ENCODE results near the gene FAM131A. TPM values are rescaled to one million over a fixed set of nuclear protein-coding genes. Genes with fewer than 3 reads are reported as not detected.

FAM131A gene
- total RNA-seq: 10 to 100 TPM in 3 of 5 experiments, 1 to 10 TPM in 2; 5.7 to 13.4 (median 10.3) TPM
- polyA plus RNA-seq: 1 to 10 TPM; 2.2 to 2.5 TPM
- 11.6 reads per million, percentile 39 among the genes with 10 or more reads in this experiment for total RNA-seq

- H3K27me3 ChIP-seq (ENCODE audit: control insufficient read depth in 2 of 2, insufficient read depth in 2 of 2, low read length in 2 of 2): no peaks in the 10 kb centered on the region
- Mint-ChIP-seq H3K4me1 (peaks cover 18 to 58% (median 25%) of the 10 kb centered on the region in 7 donors), H3K9me3 (peaks cover 0 to 3% (median 0%) of the 10 kb centered on the region in 11 donors), H3K27ac (peak within 1 kb of the TSS; percentile 71 to 97 (median 91)), H3K27me3 (no peaks in the 10 kb centered on the region), H3K36me3 (peaks cover 0 to 11% (median 5%) of the 10 kb centered on the region in 5 donors), H3K4me3 (peak within 1 kb of the TSS; percentile 88 to 96 (median 92))
- H3K9me3 ChIP-seq (ENCODE audit: control insufficient read depth in 2 of 3, low read length in 3 of 3): no peaks in the 10 kb centered on the region
- ChIA-PET POLR2A (interaction anchor here (0.7 kb wide), 1 partner anchor 22 kb away, joined by 3 read pairs; no protein-coding TSS in a partner anchor), CTCF (interaction anchor here (0.5 to 0.9 kb wide), 4 partner anchors 100 to 441 kb away, joined by 3 to 4 read pairs (median 4); no protein-coding TSS in a partner anchor)
- peak within 1 kb of the TSS; percentile 96 for H3K27ac ChIP-seq (ENCODE audit: low read depth, low read length)
- H3K4me1 ChIP-seq (ENCODE audit: control insufficient read depth in 2 of 2, insufficient read depth in 2 of 2, low read length in 2 of 2): peaks cover 8 to 10% of the 10 kb centered on the region in 2 donors
- intact Hi-C loops (cut with micrococcal nuclease): no loop called here
- H3K4me3 ChIP-seq (ENCODE audit: low read length): peak within 1 kb of the TSS; percentile 66
- DNase-seq (no peak), ATAC-seq (no peak)
- peaks cover 2 to 30% (median 9%) of the 10 kb centered on the region in 3 experiments for H3K36me3 ChIP-seq (ENCODE audit: control insufficient read depth in 2 of 3, insufficient read depth in 3 of 3, low read length in 3 of 3)
Observed at GRCh38 chr3:184337399-184337714, at the start of gene FAM131A. TSS of gene FAM131A (plus strand) at chr3:184337600. CDS start at chr3:184337631, 31 bp downstream.

DNA sequence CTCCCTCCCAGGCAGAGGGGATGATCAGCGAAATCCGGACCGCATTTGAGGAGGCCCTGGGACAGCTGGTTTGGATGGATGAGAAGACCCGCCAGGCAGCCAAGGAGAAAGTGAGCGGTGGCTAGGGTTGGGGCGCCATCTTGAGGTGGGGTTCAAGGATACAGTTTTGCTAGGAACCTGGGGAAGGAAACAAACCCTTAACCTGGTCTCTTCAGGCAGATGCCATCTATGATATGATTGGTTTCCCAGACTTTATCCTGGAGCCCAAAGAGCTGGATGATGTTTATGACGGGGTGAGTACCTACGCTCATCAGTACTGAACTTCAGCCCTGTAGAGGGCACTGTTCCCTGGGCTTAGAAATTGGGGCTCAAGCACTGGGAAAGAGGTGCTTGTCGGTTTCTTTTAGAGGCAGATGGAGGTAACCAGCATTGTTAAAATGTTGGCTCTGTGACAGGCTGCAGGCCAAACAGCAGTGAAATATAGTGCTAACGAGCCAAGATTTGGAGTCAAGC lies 47.9 kb upstream of the FAM131A start:
- H3K4me1 ChIP-seq (ENCODE audit: control insufficient read depth in 2 of 2, insufficient read depth in 2 of 2, low read length in 2 of 2): no peaks in the 10 kb centered on the region
- POLR2A ChIA-PET: no interaction called here
- H3K27ac ChIP-seq (ENCODE audit: low read depth, low read length): no peak overlapping the region
- H3K4me1 Mint-ChIP-seq: no peaks in the 10 kb centered on the region
- peak in 8 of 9 donors; percentile 18 to 71 (median 38) for DNase-seq
- no peak overlapping the region for H3K4me3 ChIP-seq (ENCODE audit: low read length)
- peak; percentile 67 for ATAC-seq
- H3K36me3 Mint-ChIP-seq: no peaks in the 10 kb centered on the region
- H3K4me3 Mint-ChIP-seq: no peak overlapping the region
- intact Hi-C loops (cut with micrococcal nuclease): loop anchor here (1.0 to 2.0 kb wide), 6 partner anchors 39 to 394 kb away; partner anchors contain the start of genes ALG3 (in 1 of the 2) and EEF1AKMT4 (in 1 of the 2)
- no peaks in the 10 kb centered on the region for H3K9me3 ChIP-seq (ENCODE audit: control insufficient read depth in 2 of 3, low read length in 3 of 3)
- H3K27me3 ChIP-seq (ENCODE audit: control insufficient read depth in 2 of 2, insufficient read depth in 2 of 2, low read length in 2 of 2): no peaks in the 10 kb centered on the region
- H3K36me3 ChIP-seq (ENCODE audit: control insufficient read depth in 2 of 3, insufficient read depth in 3 of 3, low read length in 3 of 3): no peaks in the 10 kb centered on the region
- H3K27me3 Mint-ChIP-seq: peaks cover 9 to 28% (median 11%) of the 10 kb centered on the region in 5 donors
- peak overlapping the region in 1 of 9 donors; percentile 34 for H3K27ac Mint-ChIP-seq
- CTCF ChIA-PET: no interaction called here
- no peaks in the 10 kb centered on the region for H3K9me3 Mint-ChIP-seq

- no peak for DNase-seq
- Mint-ChIP-seq H3K9me3 (no peaks in the 10 kb centered on the region), H3K27ac (no peak overlapping the region), H3K36me3 (no peaks in the 10 kb centered on the region), H3K4me1 (no peaks in the 10 kb centered on the region), H3K27me3 (peaks cover 9 to 28% (median 11%) of the 10 kb centered on the region in 5 donors), H3K4me3 (no peak overlapping the region)
- ATAC-seq: no peak
- no peaks in the 10 kb centered on the region for H3K27me3 ChIP-seq (ENCODE audit: control insufficient read depth in 2 of 2, insufficient read depth in 2 of 2, low read length in 2 of 2)
- no peaks in the 10 kb centered on the region for H3K9me3 ChIP-seq (ENCODE audit: control insufficient read depth in 2 of 3, low read length in 3 of 3)
- intact Hi-C loops (cut with micrococcal nuclease): no loop called here
- H3K36me3 ChIP-seq (ENCODE audit: control insufficient read depth in 2 of 3, insufficient read depth in 3 of 3, low read length in 3 of 3): no peaks in the 10 kb centered on the region
- CTCF ChIA-PET: no interaction called here
- POLR2A ChIA-PET: no interaction called here
- H3K4me3 ChIP-seq (ENCODE audit: low read length): no peak overlapping the region
- H3K4me1 ChIP-seq (ENCODE audit: control insufficient read depth in 2 of 2, insufficient read depth in 2 of 2, low read length in 2 of 2): no peaks in the 10 kb centered on the region
- H3K27ac ChIP-seq (ENCODE audit: low read depth, low read length): no peak overlapping the region
Observed at GRCh38 chr3:184290331-184290730, 47.1 kb upstream of the FAM131A start.

GRCh38 chr3:184291044-184291737 lies 46.2 kb upstream of the FAM131A start:
- intact Hi-C loops (cut with micrococcal nuclease): no loop called here
- no peak overlapping the region for H3K27ac Mint-ChIP-seq

DNA sequence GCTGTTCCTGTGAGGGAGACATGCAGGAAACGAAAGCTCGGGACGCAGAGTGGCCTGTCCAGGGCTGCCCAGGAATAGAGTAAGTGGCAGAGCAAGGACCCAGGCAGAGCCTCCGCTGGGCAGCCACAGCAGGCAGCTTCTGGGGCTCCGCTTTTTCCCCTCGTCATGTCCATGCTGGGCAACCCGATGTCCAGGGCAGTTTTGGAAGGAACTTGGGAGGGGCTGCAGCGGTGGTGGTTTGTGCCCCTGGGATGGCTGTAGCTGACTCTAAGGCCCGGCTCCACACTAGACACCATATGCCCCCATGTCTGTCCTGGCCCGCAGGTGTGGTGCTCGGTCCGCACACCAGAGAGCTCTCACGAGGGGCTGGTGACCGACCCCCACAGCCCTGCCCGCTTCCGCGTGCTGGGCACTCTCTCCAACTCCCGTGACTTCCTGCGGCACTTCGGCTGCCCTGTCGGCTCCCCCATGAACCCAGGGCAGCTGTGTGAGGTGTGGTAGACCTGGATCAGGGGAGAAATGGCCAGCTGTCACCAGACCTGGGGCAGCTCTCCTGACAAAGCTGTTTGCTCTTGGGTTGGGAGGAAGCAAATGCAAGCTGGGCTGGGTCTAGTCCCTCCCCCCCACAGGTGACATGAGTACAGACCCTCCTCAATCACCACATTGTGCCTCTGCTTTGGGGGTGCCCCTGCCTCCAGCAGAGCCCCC lies 45.5 kb upstream of the FAM131A start:
- no peak for DNase-seq
- intact Hi-C loops (cut with micrococcal nuclease): no loop called here
- Histone ChIP-seq H3K36me3 (ENCODE audit: control insufficient read depth in 2 of 3, insufficient read depth in 3 of 3, low read length in 3 of 3) (no peaks in the 10 kb centered on the region), H3K27me3 (ENCODE audit: control insufficient read depth in 2 of 2, insufficient read depth in 2 of 2, low read length in 2 of 2) (no peaks in the 10 kb centered on the region), H3K4me1 (ENCODE audit: control insufficient read depth in 2 of 2, insufficient read depth in 2 of 2, low read length in 2 of 2) (no peaks in the 10 kb centered on the region), H3K9me3 (ENCODE audit: control insufficient read depth in 2 of 3, low read length in 3 of 3) (no peaks in the 10 kb centered on the region), H3K4me3 (ENCODE audit: low read length) (no peak overlapping the region), H3K27ac (ENCODE audit: low read depth, low read length) (no peak overlapping the region)
- H3K4me3 Mint-ChIP-seq: no peak overlapping the region
- H3K27ac Mint-ChIP-seq: no peak overlapping the region
- no peak for ATAC-seq
- peaks cover 0 to 16% (median 4%) of the 10 kb centered on the region in 5 donors for H3K27me3 Mint-ChIP-seq
- ChIA-PET CTCF (no interaction called here), POLR2A (no interaction called here)
- no peaks in the 10 kb centered on the region for H3K4me1 Mint-ChIP-seq
- H3K9me3 Mint-ChIP-seq: no peaks in the 10 kb centered on the region
- H3K36me3 Mint-ChIP-seq: no peaks in the 10 kb centered on the region

More at GRCh38 chr3:184291044-184291737, 46.2 kb upstream of the FAM131A start:
- no peaks in the 10 kb centered on the region for H3K4me1 Mint-ChIP-seq
- no peak for DNase-seq
- H3K4me1 ChIP-seq (ENCODE audit: control insufficient read depth in 2 of 2, insufficient read depth in 2 of 2, low read length in 2 of 2): no peaks in the 10 kb centered on the region
- no peak overlapping the region for H3K4me3 ChIP-seq (ENCODE audit: low read length)
- ChIA-PET CTCF (no interaction called here), POLR2A (no interaction called here)
- no peaks in the 10 kb centered on the region for H3K27me3 ChIP-seq (ENCODE audit: control insufficient read depth in 2 of 2, insufficient read depth in 2 of 2, low read length in 2 of 2)
- no peaks in the 10 kb centered on the region for H3K9me3 ChIP-seq (ENCODE audit: control insufficient read depth in 2 of 3, low read length in 3 of 3)
- no peak overlapping the region for H3K27ac ChIP-seq (ENCODE audit: low read depth, low read length)
- H3K27me3 Mint-ChIP-seq: peaks cover 3 to 19% (median 7%) of the 10 kb centered on the region in 5 donors
- no peaks in the 10 kb centered on the region for H3K9me3 Mint-ChIP-seq
- no peaks in the 10 kb centered on the region for H3K36me3 ChIP-seq (ENCODE audit: control insufficient read depth in 2 of 3, insufficient read depth in 3 of 3, low read length in 3 of 3)
- no peak for ATAC-seq
- H3K36me3 Mint-ChIP-seq: no peaks in the 10 kb centered on the region
- no peak overlapping the region for H3K4me3 Mint-ChIP-seq

DNA sequence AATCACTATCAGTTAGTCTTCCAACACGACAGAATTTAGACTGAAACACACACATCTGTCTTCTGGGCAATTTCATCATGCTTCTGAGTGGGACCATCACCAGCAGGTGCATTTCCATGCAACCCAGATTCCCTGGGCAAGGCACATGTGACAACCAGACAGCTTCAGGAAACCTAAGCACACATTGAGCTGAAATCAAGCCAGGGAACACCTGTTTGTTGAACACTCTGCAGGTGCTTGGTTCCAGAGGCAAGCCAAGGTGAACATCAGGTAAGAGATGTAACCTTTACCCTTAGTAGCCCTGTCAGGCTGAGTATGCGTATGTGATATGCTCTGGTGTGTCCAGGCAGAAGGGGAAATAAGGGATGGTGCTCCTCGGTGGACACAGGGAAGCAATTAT lies 41.6 kb upstream of the FAM131A start:
- H3K27me3 ChIP-seq (ENCODE audit: control insufficient read depth in 2 of 2, insufficient read depth in 2 of 2, low read length in 2 of 2): no peaks in the 10 kb centered on the region
- DNase-seq (no peak), ATAC-seq (no peak)
- Mint-ChIP-seq H3K27me3 (peaks cover 0 to 8% (median 0%) of the 10 kb centered on the region in 5 donors), H3K4me3 (peak overlapping the region in 1 of 10 donors; percentile 37), H3K27ac (peak overlapping the region in 1 of 9 donors; percentile 21), H3K9me3 (no peaks in the 10 kb centered on the region), H3K4me1 (peaks cover 12 to 22% (median 17%) of the 10 kb centered on the region in 7 donors), H3K36me3 (peaks cover 0 to 9% (median 0%) of the 10 kb centered on the region in 5 donors)
- no peak overlapping the region for H3K27ac ChIP-seq (ENCODE audit: low read depth, low read length)
- ChIA-PET POLR2A (interaction anchor here (0.6 to 0.9 kb wide), 2 partner anchors 143 to 685 kb away, joined by 3 read pairs; no protein-coding TSS in a partner anchor), CTCF (interaction anchor here (0.5 to 0.7 kb wide), 3 partner anchors 35 to 135 kb away, joined by 3 to 5 read pairs (median 3); no protein-coding TSS in a partner anchor)
- H3K4me3 ChIP-seq (ENCODE audit: low read length): no peak overlapping the region
- H3K9me3 ChIP-seq (ENCODE audit: control insufficient read depth in 2 of 3, low read length in 3 of 3): no peaks in the 10 kb centered on the region
- peaks cover 12 to 14% of the 10 kb centered on the region in 2 donors for H3K4me1 ChIP-seq (ENCODE audit: control insufficient read depth in 2 of 2, insufficient read depth in 2 of 2, low read length in 2 of 2)
- intact Hi-C loops (cut with micrococcal nuclease): loop anchor here in 1 of 2 donors (5.0 kb wide), 1 partner anchor 1292 kb away; the partner anchor contains the start of gene SENP2
- no peaks in the 10 kb centered on the region for H3K36me3 ChIP-seq (ENCODE audit: control insufficient read depth in 2 of 3, insufficient read depth in 3 of 3, low read length in 3 of 3)

All from naive thymus-derived CD4-positive, alpha-beta T cell (primary cell).